Hepatocyte (in vitro differentiated cells): ENCODE measurements around the gene COG1.

Source experiments
- CTCF ChIP-seq: fragments of 200-600 bp; sonication (generic); IDR thresholded peaks from 2 replicates; pipeline ENCODE4 v1.5.1; 2016; ENCODE audit warnings: antibody characterized with exemption, mild to moderate bottlenecking; ENCODE audit not compliant: poor library complexity
- EZH2phosphoT487 ChIP-seq: fragments of 200-600 bp; sonication (generic); IDR thresholded peaks from one replicate; pipeline ENCODE4 v1.6.1; 2018; ENCODE audit warnings: antibody characterized with exemption, mild to moderate bottlenecking, low read depth, moderate library complexity; ENCODE audit not compliant: unreplicated experiment, severe bottlenecking

- TF ChIP-seq CTCF (no peak), EZH2phosphoT487 (no peak)
These were observed 63.4 kb downstream of the COG1 start for GRCh38 chr17:73256220-73256619.
